Transverse colon (tissue), 4 donors: Measurements from ENCODE around the gene MKLN1.

Experiments
- EP300 ChIP-seq: sonication (generic); formaldehyde crosslinking; IDR thresholded peaks from one replicate; pipeline ENCODE4 v1.6.1; 2017; ENCODE audit warnings: antibody characterized with exemption, low read depth
- POLR2A ChIP-seq: fragments of 450-650 bp; IDR thresholded peaks from one replicate; pipeline ENCODE4 v1.6.1; 2016; ENCODE audit warnings: antibody characterized with exemption, mild to moderate bottlenecking, moderate library complexity
- POLR2AphosphoS5 ChIP-seq, 3 donors: sonication (generic); formaldehyde crosslinking; IDR thresholded peaks; one replicate each; pipeline ENCODE4 v1.6.1; 2016; ENCODE audit warnings: antibody characterized with exemption in 3 of 3
- TF ChIP-seq, protein P1 (sequence below), 5 experiments: fragments of 200-600 bp in 3 of 5; fragments of 450-650 bp in 2 of 5; sonication (generic) in 3 of 5; IDR thresholded peaks; 1 replicate in 2 of 5; 2 replicates in 3 of 5; pipeline ENCODE4 v1.5.1; 2016 to 2017; ENCODE audit warnings: antibody characterized with exemption in 5 of 5, inconsistent platforms in 3 of 5, mild to moderate bottlenecking in 2 of 5, moderate library complexity in 1 of 5

DNA sequence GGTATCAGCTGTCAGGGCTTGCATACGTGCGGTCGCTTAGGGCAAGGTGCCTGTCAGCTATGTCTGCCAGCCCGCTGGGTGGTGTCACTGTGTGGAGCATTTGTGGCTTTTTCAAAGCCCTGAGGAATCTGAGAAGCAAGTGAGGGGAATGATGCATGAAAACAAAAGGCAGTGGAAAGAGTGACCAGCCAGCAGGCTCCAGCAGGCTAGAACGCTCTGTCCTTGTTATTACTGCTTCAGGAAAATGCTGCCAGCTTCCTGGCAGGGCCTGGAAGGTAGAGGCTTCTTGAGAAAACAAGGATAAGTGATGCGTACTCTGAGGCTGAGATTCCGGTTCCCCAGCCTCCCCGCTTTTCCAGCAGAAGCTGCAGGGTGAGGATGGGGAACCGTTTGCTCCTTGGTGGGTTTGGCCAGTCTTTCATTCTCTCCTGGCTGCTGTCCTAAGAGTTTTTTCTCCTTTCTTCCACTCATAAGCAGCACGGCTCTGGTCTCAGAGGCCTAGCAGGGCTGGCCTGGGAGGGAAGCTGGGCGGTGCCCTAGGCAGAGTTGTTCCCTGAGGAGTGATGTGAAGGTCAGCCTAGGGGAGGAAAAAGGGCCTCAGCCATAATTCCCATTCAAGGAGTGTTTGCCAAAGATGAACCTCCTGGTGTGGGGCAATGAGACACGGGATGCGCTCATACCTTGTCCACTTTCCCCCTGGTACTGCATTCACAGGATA is 42.8 kb upstream of the MKLN1 start:
- TF ChIP-seq, protein P1, sequence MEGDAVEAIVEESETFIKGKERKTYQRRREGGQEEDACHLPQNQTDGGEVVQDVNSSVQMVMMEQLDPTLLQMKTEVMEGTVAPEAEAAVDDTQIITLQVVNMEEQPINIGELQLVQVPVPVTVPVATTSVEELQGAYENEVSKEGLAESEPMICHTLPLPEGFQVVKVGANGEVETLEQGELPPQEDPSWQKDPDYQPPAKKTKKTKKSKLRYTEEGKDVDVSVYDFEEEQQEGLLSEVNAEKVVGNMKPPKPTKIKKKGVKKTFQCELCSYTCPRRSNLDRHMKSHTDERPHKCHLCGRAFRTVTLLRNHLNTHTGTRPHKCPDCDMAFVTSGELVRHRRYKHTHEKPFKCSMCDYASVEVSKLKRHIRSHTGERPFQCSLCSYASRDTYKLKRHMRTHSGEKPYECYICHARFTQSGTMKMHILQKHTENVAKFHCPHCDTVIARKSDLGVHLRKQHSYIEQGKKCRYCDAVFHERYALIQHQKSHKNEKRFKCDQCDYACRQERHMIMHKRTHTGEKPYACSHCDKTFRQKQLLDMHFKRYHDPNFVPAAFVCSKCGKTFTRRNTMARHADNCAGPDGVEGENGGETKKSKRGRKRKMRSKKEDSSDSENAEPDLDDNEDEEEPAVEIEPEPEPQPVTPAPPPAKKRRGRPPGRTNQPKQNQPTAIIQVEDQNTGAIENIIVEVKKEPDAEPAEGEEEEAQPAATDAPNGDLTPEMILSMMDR (IDR thresholded peaks at IDR 0.05) = no peak
- TF ChIP-seq POLR2A (no peak), POLR2AphosphoS5 (IDR thresholded peaks at IDR 0.05) (peak in 1 of 3 donors; percentile 13), EP300 (no peak)
